ENCODE results near the gene DDAH2. TPM values are rescaled to one million over a fixed set of nuclear protein-coding genes. Genes with fewer than 3 reads are reported as not detected.

The DDAH2 gene
- total RNA-seq, 2 donors from 2014 or later: 73.3 to 83.7 TPM

DNA sequence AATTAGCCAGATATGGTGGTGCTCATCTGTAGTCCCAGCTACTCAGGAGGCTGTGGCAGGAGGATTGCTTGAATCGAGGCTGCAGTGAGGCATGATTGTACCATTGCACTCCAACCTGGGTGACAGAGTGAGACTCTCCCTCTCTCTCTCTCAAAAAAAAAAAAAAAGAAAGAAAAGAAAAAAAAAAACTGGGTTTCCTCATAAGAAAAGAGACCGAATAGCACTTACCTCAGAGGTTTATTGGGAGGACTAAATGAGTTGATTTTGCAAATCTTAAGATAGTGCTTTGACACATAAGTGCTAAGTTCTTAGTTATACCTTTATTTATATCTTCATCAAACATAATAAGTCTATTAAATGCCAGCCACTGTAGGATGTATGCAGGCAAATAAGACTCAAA is 41.8 kb upstream of the DDAH2 start:
- no peak for TF ChIP-seq POLR2A (IDR thresholded peaks at IDR 0.05)
- no peak for TF ChIP-seq POLR2AphosphoS5 (IDR thresholded peaks at IDR 0.05)
- TF ChIP-seq, protein P1, sequence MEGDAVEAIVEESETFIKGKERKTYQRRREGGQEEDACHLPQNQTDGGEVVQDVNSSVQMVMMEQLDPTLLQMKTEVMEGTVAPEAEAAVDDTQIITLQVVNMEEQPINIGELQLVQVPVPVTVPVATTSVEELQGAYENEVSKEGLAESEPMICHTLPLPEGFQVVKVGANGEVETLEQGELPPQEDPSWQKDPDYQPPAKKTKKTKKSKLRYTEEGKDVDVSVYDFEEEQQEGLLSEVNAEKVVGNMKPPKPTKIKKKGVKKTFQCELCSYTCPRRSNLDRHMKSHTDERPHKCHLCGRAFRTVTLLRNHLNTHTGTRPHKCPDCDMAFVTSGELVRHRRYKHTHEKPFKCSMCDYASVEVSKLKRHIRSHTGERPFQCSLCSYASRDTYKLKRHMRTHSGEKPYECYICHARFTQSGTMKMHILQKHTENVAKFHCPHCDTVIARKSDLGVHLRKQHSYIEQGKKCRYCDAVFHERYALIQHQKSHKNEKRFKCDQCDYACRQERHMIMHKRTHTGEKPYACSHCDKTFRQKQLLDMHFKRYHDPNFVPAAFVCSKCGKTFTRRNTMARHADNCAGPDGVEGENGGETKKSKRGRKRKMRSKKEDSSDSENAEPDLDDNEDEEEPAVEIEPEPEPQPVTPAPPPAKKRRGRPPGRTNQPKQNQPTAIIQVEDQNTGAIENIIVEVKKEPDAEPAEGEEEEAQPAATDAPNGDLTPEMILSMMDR (IDR thresholded peaks at IDR 0.05): no peak
- intact Hi-C loops (cut with DNase I): loop anchor here (5.0 kb wide), 1 partner anchor 89 kb away; the partner anchor contains the start of gene LY6G5C
- Histone ChIP-seq H3K4me1 (replicated peaks) (no peaks in the 10 kb centered on the region), H3K27ac (no peak overlapping the region), H3K27me3 (replicated peaks; ENCODE audit: insufficient read depth) (no peaks in the 10 kb centered on the region), H3K4me3 (no peak overlapping the region), H3K9me3 (no peaks in the 10 kb centered on the region), H3K36me3 (no peaks in the 10 kb centered on the region)
- 92% methylated on average over 2 of the region's 2 CpGs for WGBS
- DNase-seq (ENCODE audit: low spot score): no peak

DNA sequence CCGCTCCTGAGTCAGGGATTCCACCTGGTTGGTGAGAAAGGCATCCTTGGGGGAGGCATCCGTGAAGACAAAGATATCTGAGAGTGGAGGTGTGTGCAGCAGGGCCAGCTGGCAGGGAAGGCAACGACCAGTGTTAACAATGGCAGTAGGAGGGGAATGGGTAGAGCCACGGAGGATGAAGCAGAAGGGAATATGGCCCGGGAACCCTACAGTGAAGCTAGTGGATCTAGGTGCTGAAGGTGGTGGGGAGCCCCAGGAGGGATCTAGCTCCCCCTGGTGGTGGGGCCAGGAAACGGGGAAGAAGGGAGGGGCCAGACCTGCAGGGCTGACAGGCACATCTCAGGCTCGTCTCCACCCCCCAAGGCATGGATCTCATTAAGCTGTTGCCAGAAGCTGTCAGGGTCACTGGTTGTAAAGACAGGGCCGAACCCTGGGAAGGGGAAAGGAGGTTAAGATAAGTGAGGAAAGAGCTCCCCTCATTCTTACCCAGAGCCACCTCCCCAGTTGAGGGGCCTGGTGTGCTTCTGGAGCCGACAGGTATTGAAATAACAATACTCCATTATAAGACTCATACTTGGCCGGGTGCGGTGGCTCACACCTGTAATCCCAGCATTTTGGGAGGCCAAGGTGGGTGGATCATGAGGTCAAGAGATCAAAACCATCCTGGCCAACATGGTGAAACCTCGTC is 40.7 kb upstream of the DDAH2 start:
- 57% methylated on average over 12 of the region's 12 CpGs for WGBS
- intact Hi-C loops (cut with DNase I): loop anchor here (5.0 kb wide), 1 partner anchor 88 kb away; the partner anchor contains the start of gene LY6G5C
- Histone ChIP-seq H3K4me1 (replicated peaks) (no peaks in the 10 kb centered on the region), H3K9me3 (no peaks in the 10 kb centered on the region), H3K27ac (no peak overlapping the region), H3K36me3 (no peaks in the 10 kb centered on the region), H3K4me3 (no peak overlapping the region), H3K27me3 (replicated peaks; ENCODE audit: insufficient read depth) (no peaks in the 10 kb centered on the region)
- DNase-seq (ENCODE audit: low spot score): peak; percentile 65
- TF ChIP-seq, protein P1 (IDR thresholded peaks at IDR 0.05): peak; percentile 55 to 82 (median 75)
- no peak for TF ChIP-seq POLR2A (IDR thresholded peaks at IDR 0.05)
- peak; percentile 48 for TF ChIP-seq POLR2AphosphoS5 (IDR thresholded peaks at IDR 0.05)

DNA sequence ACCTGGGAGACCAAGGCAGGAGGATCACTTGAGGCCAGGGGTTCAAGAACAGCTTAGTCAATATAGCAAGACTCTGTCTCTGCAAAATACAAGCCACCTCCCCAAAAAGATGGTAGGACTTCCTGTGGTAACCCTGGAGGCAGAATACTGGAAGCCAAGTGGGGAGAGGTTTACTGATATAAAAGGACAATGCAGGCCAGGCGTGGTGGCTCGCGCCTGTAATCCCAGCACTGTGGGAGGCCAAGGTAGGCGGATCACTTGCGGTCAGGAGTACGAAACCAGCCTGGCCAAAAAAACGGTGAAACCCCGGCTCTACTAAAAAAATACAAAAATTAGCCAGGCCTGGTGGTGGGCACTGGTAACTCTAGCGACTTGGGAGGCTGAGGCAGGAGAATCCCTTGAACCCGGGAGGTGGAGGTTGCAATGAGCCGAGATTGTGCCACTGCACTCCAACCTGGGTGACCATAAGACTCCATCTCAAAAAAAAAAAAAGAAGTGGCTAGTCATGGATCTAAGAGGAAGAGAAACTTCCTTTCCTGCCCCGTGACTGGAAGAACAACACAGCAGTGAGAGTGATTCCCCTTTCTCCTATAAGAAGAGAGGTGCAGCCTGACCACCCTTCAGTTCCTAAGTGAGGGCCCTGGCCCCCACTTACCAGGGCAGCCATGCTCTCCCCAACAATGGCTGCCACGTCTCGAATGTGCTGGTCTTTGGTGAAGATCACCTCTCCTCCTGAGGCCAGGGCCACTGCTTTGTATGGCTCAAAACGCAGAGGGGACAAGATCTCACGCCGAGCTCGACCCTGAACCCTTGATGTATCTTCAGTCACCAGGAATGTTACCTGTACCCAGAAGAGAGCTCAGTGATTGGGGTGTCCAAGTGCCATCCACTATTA is 39.5 kb upstream of the DDAH2 start:
- WGBS: 94% methylated on average over 18 of the region's 18 CpGs
- no peaks in the 10 kb centered on the region for H3K36me3 ChIP-seq
- DNase-seq (ENCODE audit: low spot score): no peak
- no peak overlapping the region for H3K27ac ChIP-seq
- H3K4me1 ChIP-seq (replicated peaks): no peaks in the 10 kb centered on the region
- TF ChIP-seq POLR2A (IDR thresholded peaks at IDR 0.05): no peak
- TF ChIP-seq, protein P1 (IDR thresholded peaks at IDR 0.05): no peak
- no peak for TF ChIP-seq POLR2AphosphoS5 (IDR thresholded peaks at IDR 0.05)
- H3K27me3 ChIP-seq (replicated peaks; ENCODE audit: insufficient read depth): no peaks in the 10 kb centered on the region
- intact Hi-C loops (cut with DNase I): no loop called here
- H3K9me3 ChIP-seq: no peaks in the 10 kb centered on the region
- H3K4me3 ChIP-seq: no peak overlapping the region

DNA sequence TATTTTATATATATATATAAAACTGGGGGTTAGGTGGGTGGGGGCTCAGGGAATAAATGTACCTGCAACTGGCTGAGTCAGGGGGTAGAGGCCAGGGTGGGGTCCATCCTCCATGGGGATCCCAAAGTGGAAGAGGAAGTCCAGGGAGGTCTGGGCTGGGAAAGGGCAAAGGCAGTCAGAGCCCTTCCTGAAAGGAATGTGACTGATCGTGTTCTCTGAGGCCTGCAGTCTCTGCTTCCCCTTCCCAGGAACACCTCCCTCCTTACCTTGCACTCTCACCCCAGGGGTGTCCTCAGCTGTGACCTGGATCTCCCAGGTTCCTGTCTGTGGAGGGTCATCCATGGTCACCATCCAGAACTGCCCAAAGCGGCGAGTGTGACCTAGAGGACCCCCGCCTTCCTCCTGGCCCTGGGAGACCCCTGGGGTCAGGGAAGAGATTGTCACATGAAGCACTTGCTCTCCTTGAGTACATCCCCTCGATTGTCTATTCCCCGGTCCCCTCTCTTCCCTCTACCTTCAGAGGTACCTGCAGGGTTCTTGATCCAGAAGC is 38.1 kb upstream of the DDAH2 start:
- Histone ChIP-seq H3K4me1 (replicated peaks) (no peaks in the 10 kb centered on the region), H3K4me3 (no peak overlapping the region), H3K36me3 (no peaks in the 10 kb centered on the region), H3K27me3 (replicated peaks; ENCODE audit: insufficient read depth) (no peaks in the 10 kb centered on the region), H3K9me3 (no peaks in the 10 kb centered on the region), H3K27ac (no peak overlapping the region)
- no peak for DNase-seq (ENCODE audit: low spot score)
- TF ChIP-seq POLR2AphosphoS5 (IDR thresholded peaks at IDR 0.05) (no peak), POLR2A (IDR thresholded peaks at IDR 0.05) (no peak)
- TF ChIP-seq, protein P1 (IDR thresholded peaks at IDR 0.05): no peak
- intact Hi-C loops (cut with DNase I): no loop called here
- WGBS: 83% methylated on average over 6 of the region's 6 CpGs

Data from prostate gland (tissue), 2 donors.